ENCODE results near the gene CCDC183. TPM values are rescaled to one million over a fixed set of nuclear protein-coding genes. Genes with fewer than 3 reads are reported as not detected.

The CCDC183 gene
- total and polyA plus RNA-seq, 10 donors, result 0.41 to 1.6 (median 0.69) TPM

DNA sequence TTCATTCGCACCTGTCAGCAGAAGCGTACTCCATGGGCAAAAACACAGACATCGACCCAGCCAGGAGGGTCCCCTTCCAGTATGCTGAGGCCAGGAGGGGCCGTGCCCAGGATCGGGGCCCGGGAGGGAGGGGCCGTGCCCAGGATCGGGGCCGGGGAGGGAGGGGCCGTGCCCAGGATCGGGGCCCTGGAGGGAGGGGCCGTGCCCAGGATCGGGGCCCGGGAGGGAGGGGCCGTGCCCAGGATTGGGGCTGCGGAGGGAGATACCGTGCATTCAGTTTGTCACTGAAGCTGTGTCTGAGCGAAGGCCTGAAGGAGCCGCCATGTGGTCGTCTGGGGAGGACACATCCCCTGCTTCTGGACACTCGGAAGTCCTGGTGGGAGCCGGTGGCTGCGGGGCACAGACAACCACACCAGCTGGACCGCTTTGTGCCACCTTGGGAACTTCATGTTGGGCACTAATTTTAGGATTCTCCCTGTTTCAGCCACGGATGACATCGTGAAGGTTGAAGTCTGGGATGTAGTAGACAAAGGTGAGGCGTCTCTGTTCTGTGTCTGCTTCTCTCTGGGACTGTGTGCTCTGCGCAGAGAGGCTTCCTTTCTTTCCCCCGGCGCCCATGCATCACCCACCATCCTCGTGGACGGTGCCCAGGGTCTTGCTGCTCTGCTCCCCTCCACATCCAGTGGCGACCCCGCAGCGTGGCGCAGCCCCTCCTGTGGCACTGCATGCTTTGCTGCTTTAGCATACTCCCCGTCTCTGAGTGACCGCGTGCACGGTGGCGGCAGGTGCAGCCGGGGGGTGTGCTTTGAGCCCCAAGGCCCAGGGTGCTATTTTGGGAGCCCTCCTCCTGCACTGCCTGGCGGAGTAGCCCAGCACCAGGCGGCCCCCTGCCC lies 29.4 kb downstream of the CCDC183 start:
- peaks cover 0 to 76% (median 67%) of the 10 kb centered on the region in 6 donors for H3K36me3 ChIP-seq
- intact Hi-C loops (cut with DNase I; ENCODE audit: low total_unique reads), result no loop called here
- TF ChIP-seq, protein P1, sequence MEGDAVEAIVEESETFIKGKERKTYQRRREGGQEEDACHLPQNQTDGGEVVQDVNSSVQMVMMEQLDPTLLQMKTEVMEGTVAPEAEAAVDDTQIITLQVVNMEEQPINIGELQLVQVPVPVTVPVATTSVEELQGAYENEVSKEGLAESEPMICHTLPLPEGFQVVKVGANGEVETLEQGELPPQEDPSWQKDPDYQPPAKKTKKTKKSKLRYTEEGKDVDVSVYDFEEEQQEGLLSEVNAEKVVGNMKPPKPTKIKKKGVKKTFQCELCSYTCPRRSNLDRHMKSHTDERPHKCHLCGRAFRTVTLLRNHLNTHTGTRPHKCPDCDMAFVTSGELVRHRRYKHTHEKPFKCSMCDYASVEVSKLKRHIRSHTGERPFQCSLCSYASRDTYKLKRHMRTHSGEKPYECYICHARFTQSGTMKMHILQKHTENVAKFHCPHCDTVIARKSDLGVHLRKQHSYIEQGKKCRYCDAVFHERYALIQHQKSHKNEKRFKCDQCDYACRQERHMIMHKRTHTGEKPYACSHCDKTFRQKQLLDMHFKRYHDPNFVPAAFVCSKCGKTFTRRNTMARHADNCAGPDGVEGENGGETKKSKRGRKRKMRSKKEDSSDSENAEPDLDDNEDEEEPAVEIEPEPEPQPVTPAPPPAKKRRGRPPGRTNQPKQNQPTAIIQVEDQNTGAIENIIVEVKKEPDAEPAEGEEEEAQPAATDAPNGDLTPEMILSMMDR (IDR thresholded peaks at IDR 0.05 in 8 of 11, conservative IDR thresholded peaks at IDR 0.05 in 3 of 11), result no peak
- TF ChIP-seq POLR2A (IDR thresholded peaks at IDR 0.05) (no peak), POLR2AphosphoS5 (IDR thresholded peaks at IDR 0.05) (peak in 1 of 3 donors; percentile 25)
- no peak overlapping the region for H3K4me3 ChIP-seq
- WGBS, 5 donors, result 92 to 94% (median 94%) methylated on average over 39 to 44 of the region's 44 CpGs
- H3K9me3 ChIP-seq, result no peaks in the 10 kb centered on the region
- peaks cover 0 to 21% (median 13%) of the 10 kb centered on the region in 6 donors for H3K4me1 ChIP-seq
- no peak overlapping the region for H3K27ac ChIP-seq
- DNase-seq, result no peak
- no peaks in the 10 kb centered on the region for H3K27me3 ChIP-seq (replicated peaks in 1 of 7)

DNA sequence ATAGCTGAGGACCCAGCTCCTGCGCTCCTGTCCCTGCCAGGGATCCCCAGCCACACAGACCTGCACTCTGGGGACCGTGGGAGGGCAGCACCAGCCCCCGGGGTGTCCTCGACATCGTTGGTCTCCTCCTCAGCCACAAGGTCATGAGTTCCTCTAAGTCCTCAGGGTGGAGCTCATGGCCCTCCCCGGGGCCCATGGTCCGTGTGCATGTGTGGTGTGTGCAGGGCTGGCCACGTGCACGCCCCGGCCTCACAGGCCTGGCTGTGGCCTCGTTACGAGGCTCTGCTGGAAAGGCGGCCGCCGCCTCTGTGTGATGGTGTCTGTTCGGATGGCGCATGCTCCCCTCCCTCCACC lies 30.0 kb downstream of the CCDC183 start:
- intact Hi-C loops (cut with DNase I; ENCODE audit: low total_unique reads), result no loop called here
- TF ChIP-seq POLR2AphosphoS5 (IDR thresholded peaks at IDR 0.05) (peak in 1 of 3 donors; percentile 25), POLR2A (IDR thresholded peaks at IDR 0.05) (no peak)
- H3K36me3 ChIP-seq, result peaks cover 0 to 82% (median 72%) of the 10 kb centered on the region in 6 donors
- H3K27me3 ChIP-seq (replicated peaks in 1 of 7), result no peaks in the 10 kb centered on the region
- H3K27ac ChIP-seq, result no peak overlapping the region
- DNase-seq, result no peak
- no peak overlapping the region for H3K4me3 ChIP-seq
- H3K4me1 ChIP-seq, result peaks cover 0 to 20% (median 8%) of the 10 kb centered on the region in 6 donors
- H3K9me3 ChIP-seq, result no peaks in the 10 kb centered on the region
- 87 to 97% (median 92%) methylated on average over 10 to 17 of the region's 17 CpGs; no CpG with 5 or more reads in 1 of the 5 donors for WGBS, 5 donors

DNA sequence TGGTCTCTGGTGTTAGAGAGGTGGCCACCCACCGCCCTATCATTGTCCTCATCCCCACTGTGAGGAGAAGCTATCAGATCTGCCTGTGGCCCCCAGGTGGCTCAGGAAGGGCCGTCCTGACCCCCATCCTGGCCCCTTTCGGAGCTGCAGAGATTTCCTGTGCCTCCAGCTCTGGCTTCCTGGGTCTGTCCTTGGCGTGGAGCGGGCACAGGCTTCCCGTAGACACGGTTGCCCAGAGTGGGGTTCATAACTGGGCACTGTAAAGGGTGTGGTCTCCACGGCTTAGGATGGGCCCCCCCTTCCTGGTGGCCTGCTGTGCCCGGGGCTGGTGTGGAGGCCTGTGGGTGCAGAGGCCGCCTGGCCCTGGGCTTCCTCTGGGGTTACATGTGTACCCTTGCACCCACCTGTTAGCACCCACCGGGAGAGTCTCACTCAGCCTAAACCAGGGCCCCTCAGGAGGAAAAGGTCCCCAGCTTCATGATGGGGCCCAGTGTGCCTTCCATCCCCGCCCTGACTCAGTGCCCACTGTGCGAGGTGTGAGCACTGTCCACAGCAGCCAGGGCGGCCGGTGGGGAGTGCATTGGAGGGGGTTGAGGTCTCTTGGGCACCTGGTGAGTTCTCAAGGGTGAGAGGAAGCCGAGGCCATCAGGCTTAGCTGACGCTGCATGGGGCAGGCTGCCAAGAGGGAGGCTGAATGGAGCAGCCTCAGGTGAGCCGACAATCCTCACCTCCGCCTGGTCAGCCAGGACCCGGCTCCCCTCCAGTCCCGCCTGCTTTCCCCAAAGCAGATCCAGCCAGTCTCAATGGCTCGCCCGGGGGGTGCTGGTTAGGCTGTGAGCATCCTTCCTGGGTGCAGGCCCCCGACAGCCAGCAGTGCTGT lies 30.8 kb downstream of the CCDC183 start:
- no peak for TF ChIP-seq POLR2AphosphoS5 (IDR thresholded peaks at IDR 0.05)
- TF ChIP-seq POLR2A (IDR thresholded peaks at IDR 0.05), result no peak
- TF ChIP-seq, protein P1 (IDR thresholded peaks at IDR 0.05 in 8 of 11, conservative IDR thresholded peaks at IDR 0.05 in 3 of 11), result no peak
- Histone ChIP-seq H3K9me3 (no peaks in the 10 kb centered on the region), H3K36me3 (peaks cover 0 to 90% (median 79%) of the 10 kb centered on the region in 6 donors), H3K4me3 (no peak overlapping the region), H3K4me1 (peaks cover 0 to 13% (median 3%) of the 10 kb centered on the region in 6 donors), H3K27ac (no peak overlapping the region), H3K27me3 (replicated peaks in 1 of 7) (no peaks in the 10 kb centered on the region)
- intact Hi-C loops (cut with DNase I; ENCODE audit: low total_unique reads), result no loop called here
- 84 to 93% (median 88%) methylated on average over 8 to 24 of the region's 24 CpGs for WGBS, 5 donors
- DNase-seq, result peak; percentile 62

DNA sequence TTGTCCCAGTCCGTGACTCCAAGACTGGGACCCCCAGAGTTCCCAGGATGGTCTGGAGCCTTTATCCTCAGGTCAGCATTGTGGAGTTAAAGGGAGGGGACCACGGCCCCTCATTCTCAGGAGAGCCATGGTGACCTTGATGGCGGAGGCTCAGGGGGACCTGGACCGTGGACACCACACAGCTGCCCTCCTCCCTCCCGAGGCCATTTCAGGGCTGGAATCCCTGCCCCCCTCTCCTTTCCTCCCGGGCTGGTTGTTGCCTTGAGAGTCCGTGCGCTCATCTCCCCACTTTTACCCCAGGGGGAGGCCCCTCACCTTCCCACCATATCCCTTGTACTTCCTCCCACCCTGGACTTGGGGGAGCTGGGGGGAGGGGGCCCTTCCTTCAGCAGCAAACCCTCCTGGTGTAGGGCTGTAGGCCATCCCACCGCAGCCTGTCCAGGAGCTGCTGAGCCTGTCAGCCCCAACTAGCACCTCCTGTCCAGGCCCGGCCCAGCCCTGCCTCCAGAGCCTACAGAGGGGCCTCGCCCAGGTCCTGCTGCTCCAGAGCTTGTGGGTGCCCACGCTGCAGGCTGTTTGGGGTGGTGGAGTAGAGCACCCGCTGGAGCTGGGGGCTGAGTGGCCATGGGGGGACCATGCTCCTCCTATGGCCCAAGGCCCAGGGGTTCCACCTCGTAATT lies 31.8 kb downstream of the CCDC183 start:
- H3K4me1 ChIP-seq, result peaks cover 0 to 8% (median 0%) of the 10 kb centered on the region in 6 donors
- no peaks in the 10 kb centered on the region for H3K27me3 ChIP-seq (replicated peaks in 1 of 7)
- peaks cover 0 to 100% (median 87%) of the 10 kb centered on the region in 6 donors for H3K36me3 ChIP-seq
- intact Hi-C loops (cut with DNase I; ENCODE audit: low total_unique reads), result no loop called here
- peak; percentile 63 for DNase-seq
- TF ChIP-seq POLR2A (IDR thresholded peaks at IDR 0.05) (no peak), POLR2AphosphoS5 (IDR thresholded peaks at IDR 0.05) (no peak)
- TF ChIP-seq, protein P1 (IDR thresholded peaks at IDR 0.05 in 8 of 11, conservative IDR thresholded peaks at IDR 0.05 in 3 of 11), result no peak
- H3K4me3 ChIP-seq, result no peak overlapping the region
- 94 to 95% (median 94%) methylated on average over 14 of the region's 14 CpGs for WGBS, 5 donors
- H3K9me3 ChIP-seq, result no peaks in the 10 kb centered on the region
- no peak overlapping the region for H3K27ac ChIP-seq

Measured in spleen (tissue), 11 donors.